GM19043 (cell line): ENCODE data around the gene LACTBL1.
"Not testable (repeated sequence)": the region's sequence is repeated elsewhere in the genome, so short reads cannot be mapped to it uniquely, and the experiment has no call there.

Experiments
- ATAC-seq: cut with Tn5 transposase; IDR thresholded peaks from one replicate; pipeline ENCODE4 v1.9.1; 2021; ENCODE audit warnings: low read depth; ENCODE audit not compliant: unreplicated experiment

LACTBL1 gene

DNA sequence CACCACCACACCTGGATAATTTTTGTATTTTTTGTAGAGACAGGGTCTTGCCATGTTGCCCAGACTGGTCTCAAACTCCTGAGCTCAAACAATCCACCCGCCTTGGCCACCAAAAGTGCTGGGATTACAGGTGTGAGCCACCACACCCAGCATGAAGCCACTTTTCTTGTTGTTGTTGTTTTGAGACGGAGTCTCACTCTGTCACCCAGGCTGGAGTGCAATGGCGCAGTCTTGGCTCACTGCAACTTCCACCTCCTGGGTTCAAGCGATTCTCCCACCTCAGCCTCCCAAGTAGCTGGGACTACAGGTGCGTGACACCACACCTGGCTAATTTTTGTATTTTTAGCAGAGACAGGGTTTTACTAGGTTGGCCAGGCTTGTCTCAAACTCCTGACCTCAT, 27.5 kb downstream of the LACTBL1 start:
- not testable (repeated sequence) for ATAC-seq

DNA sequence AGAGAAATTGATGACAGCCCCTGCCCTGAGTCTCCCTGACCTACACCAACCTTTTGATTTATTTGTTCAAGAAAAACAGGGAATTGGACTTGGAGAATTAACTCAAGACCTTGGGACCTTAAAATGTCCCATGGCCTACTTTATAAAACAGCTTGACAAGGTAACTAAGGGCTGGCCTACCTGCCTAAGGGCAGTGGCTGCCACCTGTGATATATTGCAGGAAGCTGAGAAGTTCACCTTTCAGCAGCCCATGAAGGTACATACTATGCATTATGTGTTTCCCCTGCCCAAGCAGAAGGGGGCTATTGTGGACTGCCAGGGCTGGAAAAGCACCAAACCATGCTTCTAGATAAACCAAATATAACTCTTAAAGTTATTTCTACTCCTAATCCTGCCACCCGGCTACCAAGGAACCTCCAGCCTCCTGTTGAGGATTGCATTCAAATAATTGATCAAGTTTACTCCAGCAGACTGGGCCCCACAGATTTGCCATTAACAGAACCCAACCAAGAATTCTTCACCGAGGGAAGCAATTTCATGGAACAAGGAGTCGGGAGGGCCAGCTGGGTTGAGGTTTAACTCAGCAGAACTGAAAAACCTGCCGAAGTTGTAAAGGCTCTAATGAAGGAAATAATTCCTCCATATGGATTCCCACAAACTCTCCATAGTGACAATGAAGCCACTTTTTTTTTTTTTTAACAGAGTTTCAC, 28.2 kb downstream of the LACTBL1 start:
- no peak for ATAC-seq

DNA sequence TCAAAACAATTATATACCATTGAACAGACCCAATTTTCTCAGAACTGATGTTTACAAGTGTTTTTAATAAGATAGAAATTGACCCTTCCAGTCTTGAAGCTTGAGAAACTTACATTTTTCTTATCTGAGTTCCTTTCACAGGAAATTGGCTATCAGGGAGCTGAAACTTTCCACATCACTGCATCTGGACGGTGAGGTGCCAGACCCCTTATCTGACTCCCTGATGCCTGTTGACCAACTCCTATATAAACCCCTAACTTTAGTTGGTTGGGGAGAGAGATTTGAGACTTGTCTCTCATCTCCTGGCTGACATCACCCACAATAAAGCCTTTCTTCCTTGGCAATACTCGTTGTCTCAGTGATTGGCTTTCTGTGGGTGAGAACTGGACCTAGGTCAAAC, 31.4 kb downstream of the LACTBL1 start:
- no peak for ATAC-seq

DNA sequence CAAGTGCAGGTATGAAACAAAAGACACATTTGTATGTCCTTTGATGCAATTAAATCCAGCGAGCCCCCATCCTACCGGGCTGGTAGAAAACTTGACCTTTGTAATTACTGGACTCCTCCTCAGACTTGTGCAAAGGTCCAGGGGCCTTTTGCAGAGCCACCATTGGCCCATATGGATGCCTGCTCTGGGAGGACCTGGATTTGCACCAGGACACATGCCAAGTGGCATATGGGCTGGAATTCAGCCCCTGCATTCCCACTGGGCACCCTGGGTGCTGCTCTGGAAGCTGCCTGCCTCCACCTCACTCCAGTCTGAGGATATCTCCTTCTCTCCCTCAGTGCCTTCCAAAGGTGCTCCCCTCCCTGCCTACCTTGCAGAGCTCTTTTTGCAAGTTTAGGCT, 36.0 kb downstream of the LACTBL1 start:
- no peak for ATAC-seq

DNA sequence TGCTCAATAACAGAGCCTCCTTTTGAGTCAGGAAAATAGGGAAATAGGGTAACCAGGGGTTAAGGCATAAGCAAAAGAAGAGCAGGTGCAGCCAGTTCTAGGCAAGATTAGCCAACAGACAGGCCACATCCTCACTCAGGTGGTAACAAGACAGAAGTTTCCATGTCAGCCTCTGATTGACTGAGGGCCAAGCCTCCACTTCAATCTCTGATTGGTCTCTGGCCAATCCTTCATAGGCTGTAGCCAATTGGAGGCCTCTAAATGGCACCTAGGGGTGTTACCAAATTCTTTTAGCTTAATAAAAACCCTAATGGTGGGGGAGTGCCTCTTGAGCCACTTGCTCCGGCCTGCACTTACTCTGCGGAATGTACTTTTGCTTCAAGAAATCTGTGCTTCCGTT, 37.2 kb downstream of the LACTBL1 start:
- ATAC-seq: no peak

DNA sequence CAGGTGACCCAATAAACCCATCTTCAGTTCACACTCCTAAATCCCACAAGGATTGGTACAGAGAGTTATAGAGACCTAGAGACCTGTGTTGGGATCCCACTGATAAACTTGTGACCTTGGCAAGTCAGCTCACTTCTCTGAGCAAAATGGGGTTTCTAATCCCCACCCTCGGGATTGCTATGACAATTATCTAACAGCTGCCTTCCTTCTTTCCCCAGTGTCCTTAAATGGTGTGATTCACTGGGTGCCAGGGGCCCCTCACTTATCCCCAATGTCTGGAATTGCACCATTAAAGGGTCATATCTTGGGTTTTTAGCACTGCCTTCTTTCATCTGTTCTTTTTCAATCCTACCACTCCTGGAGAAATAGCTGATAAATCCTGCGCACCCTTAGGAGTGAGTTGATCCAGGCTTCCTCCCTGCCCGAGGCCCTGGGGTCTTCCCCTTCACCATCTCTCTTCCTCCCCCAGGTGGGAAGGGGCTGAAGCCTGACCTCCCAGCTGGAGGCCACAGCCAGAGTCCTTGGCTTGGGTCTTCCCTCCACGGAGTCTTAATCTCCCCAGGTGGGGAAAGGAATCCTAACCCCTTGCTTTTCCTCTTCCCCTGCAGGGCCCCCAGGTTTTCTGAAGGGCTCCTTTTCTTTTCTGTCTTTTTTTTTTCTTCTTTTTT, 39.7 kb downstream of the LACTBL1 start:
- no peak for ATAC-seq

DNA sequence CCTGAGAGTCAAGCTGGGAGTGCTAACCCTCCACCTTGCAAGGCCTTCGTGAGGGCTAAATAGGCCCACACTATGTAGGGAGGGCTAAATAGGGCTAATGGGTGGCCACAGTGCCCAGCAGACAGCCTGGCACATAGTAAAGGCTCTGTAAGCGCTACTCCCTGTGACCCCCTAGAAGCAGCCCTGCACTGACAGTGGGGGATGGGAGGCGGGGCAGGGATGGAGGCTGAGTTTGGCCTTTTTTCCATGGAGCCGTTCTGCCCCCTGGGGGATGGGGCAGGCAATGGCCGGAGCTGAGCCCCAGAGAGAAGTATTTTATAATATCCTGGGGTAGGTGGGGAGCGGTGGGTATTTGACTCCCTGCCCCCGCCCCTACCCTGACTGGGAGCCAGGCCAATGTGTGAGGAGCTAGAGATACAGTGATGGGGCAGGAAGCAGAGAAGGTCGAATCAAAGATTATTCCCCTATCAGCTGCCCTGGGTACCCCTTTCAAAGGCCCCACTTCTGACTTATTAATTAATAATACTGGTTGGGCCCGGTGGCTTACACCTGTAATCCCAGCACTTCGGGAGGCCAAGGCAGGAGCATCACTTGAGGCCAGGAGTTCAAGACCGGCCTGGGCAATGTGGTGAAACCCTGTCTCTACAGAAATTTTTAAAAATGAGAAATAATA, 42.3 kb downstream of the LACTBL1 start:
- ATAC-seq: no peak

DNA sequence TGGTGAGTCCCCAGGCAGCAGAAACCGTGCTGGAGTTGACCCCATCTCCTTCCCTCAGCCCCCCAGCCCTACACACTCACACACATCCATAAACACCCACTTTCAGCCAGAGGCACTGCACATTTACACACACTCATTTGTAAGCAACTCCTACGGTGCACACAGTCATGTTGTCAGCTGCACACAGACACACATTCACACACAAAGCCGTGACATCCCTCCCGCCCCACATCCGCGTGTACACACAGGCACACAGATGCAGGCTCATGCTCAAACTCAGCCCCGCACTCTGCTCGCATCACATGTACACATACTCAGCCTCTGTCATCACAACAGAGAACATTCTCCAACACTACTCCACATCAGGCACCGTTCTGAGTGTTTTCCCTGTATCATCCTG, 47.6 kb downstream of the LACTBL1 start:
- ATAC-seq: no peak

DNA sequence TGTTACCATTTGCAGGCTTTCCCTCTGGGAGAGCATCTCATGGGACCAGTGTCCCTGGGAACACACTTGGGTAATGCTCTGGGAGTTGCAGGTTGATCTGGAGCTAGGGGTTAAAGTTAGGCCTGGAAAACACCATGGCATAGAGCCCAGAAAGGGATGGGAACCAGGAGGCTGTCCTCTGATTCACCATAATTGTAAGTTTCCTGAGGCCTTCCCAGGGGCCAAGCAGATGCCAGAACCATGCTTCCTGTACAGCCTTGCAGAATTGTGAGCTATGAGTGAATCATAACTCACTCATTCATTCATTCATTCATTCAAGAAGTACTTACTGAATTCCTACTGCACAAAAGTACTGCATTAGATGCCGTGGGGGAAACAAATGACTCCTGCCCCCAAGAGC, 50.0 kb downstream of the LACTBL1 start:
- no peak for ATAC-seq

DNA sequence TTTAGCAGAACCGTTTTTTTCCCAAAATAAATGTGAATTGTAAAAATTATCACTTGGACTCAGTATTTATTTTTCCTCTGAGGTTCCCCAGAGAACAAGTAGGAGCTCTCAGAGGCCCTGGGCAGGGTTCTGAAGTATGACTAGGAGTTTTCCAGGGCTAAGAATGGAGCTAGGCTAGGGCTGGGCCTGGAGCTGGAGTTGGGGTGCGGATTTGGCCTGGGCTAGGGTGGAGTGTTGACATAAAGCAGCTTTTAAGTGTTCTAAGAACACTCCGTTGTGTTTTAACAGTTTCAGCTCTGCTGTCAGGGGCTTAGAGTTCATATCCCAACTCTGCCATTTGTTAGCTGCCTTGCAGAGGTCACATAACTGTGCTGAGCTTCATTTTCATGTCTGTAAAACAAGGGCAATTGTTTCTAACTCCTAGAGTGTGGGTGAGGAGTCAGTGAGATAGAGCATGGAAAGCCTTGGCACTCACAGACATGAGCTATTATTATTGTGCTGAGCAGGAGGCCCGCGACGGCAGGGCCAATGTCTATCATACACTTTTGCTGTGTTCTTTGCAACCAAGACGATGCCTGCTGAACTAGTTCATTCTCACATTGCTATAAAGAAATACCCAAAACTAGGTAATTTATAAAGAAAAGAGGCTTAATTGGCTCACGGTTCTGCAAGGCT, 51.1 kb downstream of the LACTBL1 start:
- ATAC-seq: no peak

DNA sequence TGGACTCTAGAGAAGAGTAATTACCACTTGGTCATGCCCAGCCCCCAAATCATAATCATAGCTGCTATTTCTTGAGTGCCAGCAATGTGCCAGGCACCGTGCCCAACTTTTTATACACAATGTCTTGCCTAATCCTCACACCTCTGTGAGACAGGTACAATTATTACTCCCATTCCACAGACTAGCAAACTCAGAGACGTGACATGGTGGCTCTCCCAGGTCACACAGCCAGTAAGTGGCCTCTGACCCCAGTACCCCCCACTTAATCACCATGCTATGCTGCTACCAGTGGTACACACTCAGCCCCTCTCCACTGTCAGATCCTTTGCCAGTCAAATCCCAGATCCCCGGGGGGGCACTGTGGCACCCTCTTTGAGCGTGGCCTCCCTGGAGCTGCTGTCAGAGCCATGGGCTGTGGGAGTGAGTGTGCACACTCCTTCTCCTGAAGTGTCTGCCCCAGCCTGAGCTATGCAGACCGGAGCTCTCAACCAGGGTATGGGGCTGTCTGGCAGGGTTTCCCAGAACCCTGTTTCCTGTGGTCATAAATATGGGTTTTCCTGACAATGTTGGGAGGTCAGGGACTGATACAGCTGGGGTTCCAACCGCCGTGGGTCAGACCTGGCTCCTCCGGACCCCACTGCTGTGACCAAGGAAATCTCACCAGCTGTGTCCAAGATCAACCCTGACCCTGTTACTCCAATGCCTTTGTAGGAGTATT, 51.8 kb downstream of the LACTBL1 start:
- no peak for ATAC-seq

DNA sequence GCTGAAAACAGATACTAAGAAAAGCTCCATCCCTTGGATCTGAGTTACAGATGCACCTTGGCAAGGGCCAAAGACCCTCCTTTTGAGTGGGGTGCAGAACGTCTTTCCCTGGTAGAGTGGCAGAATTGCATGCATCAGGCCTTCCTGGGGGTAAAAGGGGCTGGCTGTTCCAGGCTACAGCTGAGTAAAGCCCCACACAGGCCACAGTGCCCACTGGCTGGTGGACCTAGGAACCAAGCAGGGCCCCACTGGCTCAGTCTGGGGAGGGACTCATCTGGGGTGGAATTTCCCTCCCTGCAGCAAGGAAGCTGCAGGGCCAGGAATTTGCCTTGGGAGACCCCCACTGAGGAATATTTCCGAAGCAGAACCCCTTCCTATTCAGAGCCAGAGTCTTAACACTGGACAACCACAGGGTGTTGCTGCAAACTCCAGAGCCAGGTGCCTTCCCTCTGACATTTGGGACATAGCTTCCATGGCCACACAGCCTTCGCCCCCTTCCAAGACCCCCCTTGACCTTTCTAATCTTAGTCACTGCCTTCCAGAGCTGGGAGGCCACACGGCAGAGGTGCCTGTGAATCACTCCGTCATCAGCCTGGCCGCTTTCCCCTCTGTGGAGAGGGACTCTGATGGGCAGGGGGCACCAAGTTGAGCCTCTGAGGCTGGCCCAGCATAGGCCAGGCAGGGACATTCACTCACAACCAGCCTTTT, 52.5 kb downstream of the LACTBL1 start:
- ATAC-seq: no peak

DNA sequence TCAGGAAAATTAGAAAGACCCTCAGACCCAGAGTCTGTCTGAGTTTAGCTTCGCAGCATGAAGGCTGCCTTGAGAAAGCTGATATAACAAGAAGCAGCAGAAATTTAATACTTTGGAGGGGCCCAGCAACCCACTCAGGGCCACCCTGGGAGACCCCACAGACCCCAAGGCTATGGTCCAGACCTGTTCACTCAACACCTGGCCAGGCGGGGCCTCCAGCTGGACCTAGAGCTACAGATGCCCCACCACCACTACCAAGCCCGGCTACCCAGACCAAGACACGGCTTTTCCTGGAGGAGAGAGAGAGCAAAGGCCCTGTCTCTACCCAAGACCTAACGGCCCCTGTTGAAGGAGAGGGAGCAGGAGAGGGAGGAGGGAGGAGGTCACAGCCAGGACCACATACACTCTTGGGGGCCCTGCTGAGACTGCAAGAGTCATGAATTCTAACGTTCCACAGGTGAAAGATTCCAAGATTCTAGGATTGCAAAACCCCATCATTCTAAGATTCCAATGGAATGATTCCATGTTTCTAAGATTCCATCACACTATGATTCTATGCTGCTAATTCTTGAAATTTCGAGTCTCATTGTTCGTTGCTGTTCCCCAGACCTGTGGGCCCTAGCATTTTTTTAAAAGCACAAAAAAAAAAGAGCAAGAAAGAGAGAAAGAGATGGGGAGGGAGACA, 53.2 kb downstream of the LACTBL1 start:
- no peak for ATAC-seq

DNA sequence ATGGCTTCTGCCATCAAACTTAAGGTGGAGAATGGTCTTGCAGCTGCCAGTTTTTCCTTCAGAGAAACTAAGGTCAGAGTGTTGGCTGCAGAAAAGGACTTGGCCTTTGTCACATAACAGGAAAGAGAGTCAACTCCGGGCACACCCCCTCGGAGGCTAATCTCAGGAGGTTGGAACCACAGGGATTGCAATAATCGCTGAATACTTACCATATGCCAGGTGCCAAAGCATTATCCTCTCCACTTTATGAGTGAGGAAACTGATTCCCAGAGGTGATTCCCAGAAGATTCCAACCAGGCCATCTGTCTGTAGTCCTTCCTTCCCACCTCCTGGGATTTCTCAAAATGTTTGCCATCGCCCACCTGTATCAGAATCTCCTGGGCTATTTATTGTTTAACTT, 54.0 kb downstream of the LACTBL1 start:
- no peak for ATAC-seq

DNA sequence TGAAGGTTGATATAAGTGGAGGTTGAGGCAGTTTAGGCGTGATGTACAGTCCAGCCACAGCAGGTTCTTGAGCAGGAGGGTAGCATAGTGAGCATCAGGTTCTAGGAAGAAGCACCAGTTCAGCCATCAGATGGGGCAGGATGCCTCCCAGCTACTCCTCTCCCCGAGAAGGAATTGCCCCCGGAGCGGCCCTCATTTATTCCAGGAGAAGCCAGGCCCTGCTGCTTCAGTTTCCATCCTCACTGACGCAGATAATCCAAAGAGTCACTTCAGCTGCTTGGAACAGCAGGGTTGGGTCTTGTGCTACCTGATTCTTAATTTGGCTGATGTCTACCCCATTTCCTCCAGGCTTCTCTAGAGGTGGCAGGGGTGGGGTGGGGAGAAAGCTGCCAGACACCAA, 54.7 kb downstream of the LACTBL1 start:
- ATAC-seq: no peak

DNA sequence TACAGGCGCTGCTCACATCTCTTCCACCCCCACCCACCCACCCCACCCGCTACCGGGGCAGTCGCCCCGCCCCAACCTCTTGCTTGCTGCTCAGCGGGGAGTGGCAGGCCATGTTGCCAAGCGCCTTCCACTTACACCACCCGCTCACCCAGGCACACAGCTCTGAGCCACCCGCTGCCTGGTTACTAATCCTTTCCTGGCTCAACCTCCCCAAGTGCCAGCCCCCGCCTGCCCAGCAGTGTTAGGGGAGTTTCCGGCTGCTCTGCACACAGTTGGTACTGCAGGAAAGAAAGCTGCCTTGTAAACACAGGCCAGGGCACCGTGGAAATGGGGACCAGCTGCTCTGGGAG, 56.2 kb downstream of the LACTBL1 start:
- ATAC-seq: no peak

DNA sequence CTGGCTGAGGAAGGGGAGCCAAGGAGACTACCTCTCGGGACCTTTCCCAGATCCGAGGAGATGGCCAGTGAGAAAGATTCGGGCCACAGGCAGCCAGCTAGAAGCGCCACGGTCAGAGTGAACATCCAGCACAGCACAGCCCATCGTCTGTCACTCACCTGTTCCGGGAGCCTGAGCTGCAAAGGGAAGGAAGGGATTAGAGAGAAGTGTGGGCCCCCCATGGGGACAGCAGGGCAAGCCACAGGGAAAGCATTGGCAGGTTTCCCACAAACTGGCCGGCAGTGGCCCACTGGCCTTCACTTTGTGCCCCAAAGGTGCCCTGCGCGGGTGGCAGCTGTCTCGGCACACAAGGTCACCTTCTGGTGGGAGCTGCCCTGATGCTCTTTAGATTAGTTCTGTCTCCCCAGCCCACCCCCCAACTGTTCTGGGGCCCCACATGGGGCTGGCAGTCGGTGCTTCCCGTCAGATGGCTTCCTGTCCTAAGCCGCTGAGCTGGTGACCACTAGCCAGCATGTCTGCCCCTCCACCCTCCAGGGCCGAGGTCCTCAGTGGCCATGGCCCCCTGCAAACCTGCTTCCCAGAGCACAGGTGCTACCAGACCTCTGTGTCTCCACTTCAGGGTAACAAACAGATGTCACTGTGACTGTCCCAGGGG, 56.7 kb downstream of the LACTBL1 start:
- ATAC-seq: no peak

DNA sequence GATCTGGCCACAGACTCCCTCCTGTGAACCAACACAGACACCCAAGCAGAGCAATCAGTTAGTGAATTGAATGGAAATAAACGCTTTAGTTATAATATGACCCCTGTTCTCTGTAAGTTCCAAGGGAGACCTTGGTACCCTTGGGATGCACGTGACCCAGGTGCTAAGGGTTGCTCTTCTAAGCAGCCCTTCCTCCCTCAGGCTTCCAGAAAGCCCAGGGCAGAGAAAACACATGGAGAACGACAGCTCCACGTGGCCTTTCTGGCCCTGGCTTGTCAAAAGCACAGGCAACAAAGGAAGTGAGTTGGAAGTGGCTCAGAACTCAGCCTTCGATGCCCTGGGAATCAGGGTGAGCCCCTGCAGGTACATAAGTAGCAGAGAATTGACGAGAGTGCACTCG, 57.4 kb downstream of the LACTBL1 start:
- ATAC-seq: no peak

DNA sequence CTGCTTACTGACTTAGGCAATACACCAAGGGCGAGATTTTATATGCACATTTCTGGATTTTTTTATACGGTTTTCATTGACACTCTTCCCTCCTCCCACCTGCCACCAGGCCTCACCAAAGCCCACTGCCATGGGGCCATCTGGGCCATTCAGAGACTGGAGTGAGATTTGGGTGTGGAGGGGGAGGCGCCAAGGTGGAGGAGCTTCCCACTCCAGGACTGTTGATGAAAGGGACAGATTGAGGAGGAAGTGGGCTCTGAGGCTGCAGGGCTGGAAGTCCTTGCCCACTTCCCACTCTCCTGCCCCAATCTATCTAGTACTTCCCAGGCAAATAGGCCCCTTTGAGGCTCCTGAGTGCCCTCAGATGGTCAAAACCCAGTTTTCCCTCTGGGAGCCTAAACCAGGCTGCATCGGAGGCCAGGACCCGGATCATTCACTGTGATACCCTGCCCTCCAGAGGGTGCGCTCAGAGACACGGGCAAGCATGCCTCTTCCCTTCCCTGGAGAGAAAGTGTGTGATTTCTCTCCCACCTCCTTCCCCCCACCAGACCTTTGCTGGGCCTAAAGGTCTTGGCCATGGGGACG, 57.9 kb downstream of the LACTBL1 start:
- ATAC-seq: no peak
